ENCODE data around the gene ADCY1.

GRCh38 chr7:45564485-45564884 is 9.7 kb upstream of the ADCY1 start:
- no peak for TF ChIP-seq CTCF (IDR thresholded peaks at IDR 0.05; ENCODE audit: extremely low read depth in 1 of 2, insufficient read depth in 1 of 2, low read depth in 1 of 2, low read length in 2 of 2)
- no peak for TF ChIP-seq POLR2A (IDR thresholded peaks at IDR 0.05; ENCODE audit: low read depth, low read length)
- no peak for TF ChIP-seq EZH2 (IDR thresholded peaks at IDR 0.05; ENCODE audit: borderline replicate concordance, low read depth, low read length, severe bottlenecking)
- TF ChIP-seq POLR2AphosphoS5 (IDR thresholded peaks at IDR 0.05; ENCODE audit: insufficient read depth, low read depth, low read length): no peak
- TF ChIP-seq, protein P1, sequence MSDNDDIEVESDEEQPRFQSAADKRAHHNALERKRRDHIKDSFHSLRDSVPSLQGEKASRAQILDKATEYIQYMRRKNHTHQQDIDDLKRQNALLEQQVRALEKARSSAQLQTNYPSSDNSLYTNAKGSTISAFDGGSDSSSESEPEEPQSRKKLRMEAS (IDR thresholded peaks at IDR 0.05; ENCODE audit: insufficient read depth, insufficient read length): no peak
- no peak for TF ChIP-seq MYC (IDR thresholded peaks at IDR 0.05; ENCODE audit: low read depth, low read length)
- TF ChIP-seq JUN (IDR thresholded peaks at IDR 0.05; ENCODE audit: borderline replicate concordance, insufficient read depth, insufficient read length, low read depth): no peak

Data from endothelial cell of umbilical vein (primary cell).